PC-9 (cell line): Measurements from ENCODE around the gene CHAC2. TPM values are rescaled to one million over a fixed set of nuclear protein-coding genes. Genes with fewer than 3 reads are reported as not detected.

Experiments used
- BruUV-seq: library from RNA; stranded (reverse); fragments of 400-500 nt; replicated peaks from 2 replicates; lab custom pipeline; 2021; lab: Mats Ljungman, UMichigan
- CTCF ChIA-PET: fragments of 300-600 bp; sonication (Branson Sonifier 250); formaldehyde crosslinking; loops from one replicate; lab custom pipeline; 2022; ENCODE audit warnings: antibody characterized with exemption; lab: Charles Lee
- POLR2A ChIA-PET: fragments of 300-600 bp; sonication (Branson Sonifier 250); formaldehyde crosslinking; loops from one replicate; lab custom pipeline; 2022; ENCODE audit warnings: antibody characterized with exemption; ENCODE audit not compliant: unreplicated experiment; lab: Charles Lee
- DNase-seq, 2 experiments: peaks; one replicate each; pipeline versions ENCODE4 v3.0.0 to v3.0.0-alpha.2; 2015 to 2022; ENCODE audit warnings: mixed read lengths in 1 of 2
- H2AFZ ChIP-seq: fragments of 200-600 bp; sonication (generic); 2 replicates; pipeline ENCODE4 v1.8.1; 2017; ENCODE audit warnings: antibody characterized with exemption
- H3F3A ChIP-seq: fragments of 200-600 bp; sonication (generic); 2 replicates; pipeline ENCODE4 v1.8.1; 2017; ENCODE audit warnings: antibody characterized with exemption, mild to moderate bottlenecking, low read depth; ENCODE audit not compliant: insufficient read depth
- H3K27ac ChIP-seq: fragments of 200-600 bp; sonication (generic); 2 replicates; pipeline ENCODE4 v1.6.1; 2016; ENCODE audit warnings: mixed run types
- H3K27me3 ChIP-seq: fragments of 200-600 bp; sonication (generic); 2 replicates; pipeline ENCODE4 v1.6.1; 2016; ENCODE audit warnings: low read depth, mixed run types; ENCODE audit not compliant: insufficient read depth
- H3K36me3 ChIP-seq: fragments of 200-600 bp; sonication (generic); 2 replicates; pipeline ENCODE4 v1.6.1; 2016; ENCODE audit warnings: low read depth, mixed run types
- H3K4me1 ChIP-seq: fragments of 200-600 bp; sonication (generic); replicated peaks from 2 replicates; pipeline ENCODE4 v1.6.1; 2016; ENCODE audit warnings: mixed run types; ENCODE audit not compliant: insufficient read depth
- H3K4me2 ChIP-seq: fragments of 200-600 bp; sonication (generic); 2 replicates; pipeline ENCODE4 v1.6.1; 2017; ENCODE audit warnings: mixed run types
- H3K4me3 ChIP-seq: fragments of 200-600 bp; sonication (generic); 2 replicates; pipeline ENCODE4 v1.6.1; 2016; ENCODE audit warnings: mixed run types
- H3K79me2 ChIP-seq: fragments of 200-600 bp; sonication (generic); 2 replicates; pipeline ENCODE4 v1.6.1; 2017; ENCODE audit warnings: low read depth, mixed run types
- H3K9me2 ChIP-seq: fragments of 200-600 bp; sonication (generic); 2 replicates; pipeline ENCODE4 v1.8.1; 2017; ENCODE audit warnings: mild to moderate bottlenecking; ENCODE audit not compliant: insufficient read depth
- H3K9me3 ChIP-seq: fragments of 200-600 bp; sonication (generic); 2 replicates; pipeline ENCODE4 v1.8.1; 2016; ENCODE audit warnings: low read depth; ENCODE audit not compliant: insufficient read depth
- H4K20me1 ChIP-seq: fragments of 200-600 bp; sonication (generic); 2 replicates; pipeline ENCODE4 v1.8.1; 2017; ENCODE audit not compliant: insufficient read depth
- CTCF ChIP-seq: fragments of 200-600 bp; sonication (generic); conservative IDR thresholded peaks from 2 replicates; pipeline ENCODE4 v1.6.1; 2017; ENCODE audit warnings: mixed run types, antibody characterized with exemption, mild to moderate bottlenecking, moderate library complexity
- EZH2 ChIP-seq: fragments of 200-600 bp; sonication (generic); IDR thresholded peaks from 2 replicates; pipeline ENCODE4 v1.8.0; 2017; ENCODE audit warnings: antibody characterized with exemption, low read depth
- intact Hi-C: fragments of 100-400 bp; cut with micrococcal nuclease; formaldehyde crosslinking; loops from one replicate; pipeline ENCODE4 v1.10.0; 2022; ENCODE audit not compliant: unreplicated experiment
- total RNA-seq: library from RNA; stranded (reverse); gene quantifications from 2 replicates; pipeline ENCODE4 v1.2.3, GENCODE V29; 2021

CHAC2 gene
- total RNA-seq, 1 experiment from 2014 or later = 5.0 TPM

- no TSS peak for BruUV-seq
- CTCF ChIA-PET = no interaction called here
- Histone ChIP-seq H3F3A (no peaks in the 10 kb centered on the region; the same call in 1 of the 2 replicates), H3K27ac (no peak overlapping the region), H3K36me3 (peaks cover 15% of the 10 kb centered on the region), H2AFZ (no peak overlapping the region), H3K4me2 (no peak overlapping the region), H4K20me1 (peaks cover 7% of the 10 kb centered on the region; the same call in 1 of the 2 replicates), H3K27me3 (no peaks in the 10 kb centered on the region), H3K4me3 (no peak overlapping the region), H3K79me2 (peaks cover 48% of the 10 kb centered on the region), H3K4me1 (no peaks in the 10 kb centered on the region), H3K9me3 (no peaks in the 10 kb centered on the region), H3K9me2 (no peaks in the 10 kb centered on the region)
- intact Hi-C loops = no loop called here
- no peak for DNase-seq
- TF ChIP-seq CTCF = no peak
- no peak for TF ChIP-seq EZH2
- POLR2A ChIA-PET = no interaction called here
Observed at GRCh38 chr2:53778536-53779162, 11.0 kb downstream of the CHAC2 start.

GRCh38 chr2:53780056-53780455 is 12.5 kb downstream of the CHAC2 start:
- no peak overlapping the region for H3K4me2 ChIP-seq
- peaks cover 62% of the 10 kb centered on the region for H3K79me2 ChIP-seq
- no peaks in the 10 kb centered on the region for H3K9me2 ChIP-seq
- TF ChIP-seq EZH2 (no peak), CTCF (no peak)
- H3K4me1 ChIP-seq = peaks cover 8% of the 10 kb centered on the region
- ChIA-PET CTCF (no interaction called here), POLR2A (no interaction called here)
- DNase-seq = no peak
- no peaks in the 10 kb centered on the region for H3K9me3 ChIP-seq
- no peak overlapping the region for H3K4me3 ChIP-seq
- no peak overlapping the region for H3K27ac ChIP-seq
- peaks cover 15% of the 10 kb centered on the region; the same call in 1 of the 2 replicates for H3K36me3 ChIP-seq
- intact Hi-C loops = loop anchor here (10.0 kb wide), 1 partner anchor 925 kb away; no protein-coding TSS in a partner anchor
- H4K20me1 ChIP-seq = 0 out of 2 replicates have a peak, but pooled peaks cover 11% of the 10 kb centered on the region
- no TSS peak for BruUV-seq
- H3F3A ChIP-seq = no peaks in the 10 kb centered on the region
- H3K27me3 ChIP-seq = no peaks in the 10 kb centered on the region
- H2AFZ ChIP-seq = no peak overlapping the region

- TF ChIP-seq EZH2 (no peak), CTCF (no peak)
- Histone ChIP-seq H4K20me1 (peaks cover 11% of the 10 kb centered on the region; the same call in 1 of the 2 replicates), H3K9me2 (no peaks in the 10 kb centered on the region), H3F3A (peaks cover 6% of the 10 kb centered on the region; the same call in 1 of the 2 replicates), H3K36me3 (peaks cover 15% of the 10 kb centered on the region; the same call in 1 of the 2 replicates), H3K79me2 (peaks cover 79% of the 10 kb centered on the region), H3K4me1 (peaks cover 16% of the 10 kb centered on the region), H3K4me3 (no peak overlapping the region), H3K9me3 (no peaks in the 10 kb centered on the region), H3K27ac (no peak overlapping the region), H3K4me2 (no peak overlapping the region), H3K27me3 (no peaks in the 10 kb centered on the region), H2AFZ (no peak overlapping the region)
- ChIA-PET CTCF (no interaction called here), POLR2A (no interaction called here)
- BruUV-seq = no TSS peak
- no peak for DNase-seq
- intact Hi-C loops = loop anchor here (10.0 kb wide), 1 partner anchor 922 kb away; no protein-coding TSS in a partner anchor
Observed at GRCh38 chr2:53782676-53783075, 15.1 kb downstream of the CHAC2 start.
